Suppressor macrophage (primary cell): Measurements from ENCODE around the gene MIPEP.

Experiments used
- DNase-seq, 4 experiments: peaks; one replicate each; pipeline ENCODE4 v3.0.0-alpha.2; 2020 to 2022

The MIPEP gene

DNA sequence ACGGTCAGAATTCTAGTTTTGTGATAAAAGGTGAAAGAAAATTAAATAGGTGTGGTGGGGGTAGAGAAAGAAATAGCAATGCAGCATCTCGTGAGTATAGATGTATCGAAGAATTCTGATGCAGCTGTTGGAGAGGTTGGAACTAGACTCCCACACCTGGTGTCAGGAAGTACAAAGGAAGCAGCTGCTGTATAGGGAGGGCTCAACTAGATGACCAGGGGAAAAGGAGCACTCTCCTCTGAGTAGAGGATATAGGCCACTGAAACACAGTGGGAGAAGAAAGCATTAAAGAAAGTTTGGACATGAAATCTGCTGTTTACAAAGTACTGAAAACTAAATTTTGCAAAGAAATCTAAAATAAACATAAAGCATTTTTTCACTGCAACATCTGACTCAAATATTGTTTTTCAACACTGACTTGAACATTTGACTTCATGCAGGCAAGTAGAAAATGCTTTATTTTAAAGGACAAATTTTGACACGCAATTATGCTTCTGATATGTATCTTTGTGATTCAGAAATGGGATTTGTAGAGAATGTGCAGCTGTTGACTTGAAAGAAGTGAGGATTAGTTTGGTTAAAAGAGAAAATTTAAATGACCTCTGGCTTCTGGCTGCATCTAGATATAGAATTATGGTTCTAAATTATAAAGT lies 82.2 kb downstream of the MIPEP start:
- DNase-seq = no peak

DNA sequence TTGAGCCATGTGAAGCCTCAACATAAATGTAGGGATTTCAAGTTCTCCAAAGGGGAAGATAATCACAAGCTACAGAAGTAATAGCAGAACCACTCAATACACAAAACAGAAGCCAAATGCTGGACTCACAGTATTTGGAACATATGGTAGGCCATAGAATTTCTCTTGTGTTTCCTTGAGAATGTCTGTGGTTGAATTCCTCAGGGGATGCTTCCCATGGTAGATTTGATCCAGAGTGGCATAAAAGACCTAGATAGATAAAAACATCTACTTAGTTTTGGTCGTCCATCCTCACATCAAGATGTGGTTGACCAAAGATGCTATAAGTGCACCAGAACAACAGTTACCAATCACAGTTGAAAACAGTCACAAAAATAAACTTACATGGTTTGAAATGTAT lies 83.4 kb downstream of the MIPEP start:
- DNase-seq = no peak

DNA sequence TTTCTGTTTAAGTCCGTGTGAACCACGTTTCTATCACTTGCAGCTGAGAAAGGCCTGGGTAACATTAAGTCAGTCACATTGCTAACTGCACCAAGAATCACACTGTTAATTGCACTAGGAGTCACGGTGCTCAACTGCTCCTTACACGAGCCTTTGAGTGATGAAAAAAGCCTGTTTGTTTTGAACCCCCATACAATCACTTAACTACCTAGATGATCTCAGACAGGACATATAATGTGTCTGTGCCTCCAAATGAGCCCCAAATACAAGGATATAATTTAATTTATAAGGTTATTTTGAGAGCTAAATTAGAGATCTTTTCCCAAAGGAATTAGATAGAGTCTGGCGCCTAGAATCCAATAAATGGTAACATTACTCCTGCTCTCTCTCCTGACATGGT lies 84.1 kb downstream of the MIPEP start:
- DNase-seq = no peak

DNA sequence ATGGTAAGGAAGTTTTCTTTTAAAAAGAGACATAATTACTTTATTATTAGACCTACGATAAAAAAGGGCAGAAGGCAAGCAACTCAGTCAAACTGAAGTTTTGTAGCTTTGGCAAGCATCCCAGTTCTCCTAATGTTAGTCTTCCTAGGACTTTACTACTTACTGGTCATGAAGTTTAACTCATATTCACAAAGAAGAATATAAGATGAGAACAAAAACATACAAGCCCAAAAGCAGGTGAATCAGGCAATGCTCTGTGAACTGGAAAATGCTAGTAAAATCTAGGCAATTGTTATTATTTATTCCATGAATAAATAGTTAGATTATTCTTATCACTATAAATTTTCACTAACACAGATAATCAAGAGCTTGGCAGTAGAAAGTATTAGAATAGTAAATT lies 85.0 kb downstream of the MIPEP start:
- no peak for DNase-seq

DNA sequence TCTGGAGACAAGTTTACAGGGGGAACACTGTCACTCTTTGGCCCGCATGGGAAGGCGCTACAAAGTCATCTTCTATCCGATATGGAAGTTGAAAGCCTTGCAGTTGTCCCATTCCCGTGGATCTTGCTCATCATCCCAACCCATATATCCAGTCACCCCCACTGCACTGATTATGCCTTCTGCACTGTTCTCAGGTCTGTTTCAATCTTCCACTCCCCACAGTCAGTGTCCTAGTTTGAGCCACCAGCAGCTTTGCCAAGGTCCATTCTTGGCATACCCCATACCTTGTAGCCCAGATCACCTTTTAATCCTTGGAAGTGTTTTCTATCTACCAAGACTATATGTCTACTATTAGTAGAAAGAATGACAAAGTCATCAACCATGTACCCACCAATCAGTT lies 88.1 kb downstream of the MIPEP start:
- DNase-seq = no peak

DNA sequence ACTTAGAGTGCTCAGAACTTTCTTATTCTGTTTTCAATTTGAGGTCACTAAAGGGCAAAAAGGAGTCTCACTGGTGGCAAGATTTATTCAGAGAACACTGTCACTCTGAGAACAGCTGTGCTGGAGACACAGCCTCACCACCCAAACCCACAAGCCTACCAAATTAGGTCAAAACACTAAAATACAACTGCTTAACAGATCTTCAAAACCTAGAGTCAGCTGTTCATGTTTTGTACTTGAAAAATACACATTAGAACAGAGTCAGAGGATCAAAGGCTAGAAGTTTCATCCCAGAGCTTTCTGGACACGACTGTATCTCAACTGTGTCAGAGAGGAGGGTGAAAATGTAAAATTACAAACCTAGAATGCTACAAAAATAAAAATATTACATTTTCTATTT lies 89.3 kb downstream of the MIPEP start:
- no peak for DNase-seq

DNA sequence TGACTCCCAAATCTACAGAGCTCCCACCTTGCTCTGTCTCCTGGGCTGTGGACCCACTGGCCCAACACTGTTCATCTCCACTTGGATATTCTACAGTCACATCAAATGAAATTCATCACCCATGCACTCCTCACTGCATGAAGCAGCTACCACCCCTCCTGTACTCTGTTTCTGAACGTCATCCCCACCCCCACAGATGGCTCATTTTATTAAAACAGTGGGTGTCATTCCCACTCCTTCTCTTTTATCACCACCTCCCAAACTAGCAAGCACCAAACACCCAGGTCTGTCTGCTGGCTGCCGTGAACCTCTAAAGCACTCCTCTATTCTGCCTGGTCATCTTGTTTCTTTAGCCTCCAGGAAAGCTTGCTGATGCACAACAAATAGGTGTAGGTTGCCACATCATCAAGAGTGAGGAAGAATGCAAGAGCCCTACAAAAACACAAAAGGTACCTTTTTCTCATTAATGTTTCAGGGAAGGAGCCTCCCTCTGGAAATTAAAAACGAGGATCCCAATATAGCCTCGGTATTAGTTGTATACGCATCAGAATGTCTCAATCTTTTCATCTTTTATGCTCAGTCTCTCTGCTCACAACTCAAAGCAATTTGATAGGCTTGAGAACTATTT lies 91.8 kb downstream of the MIPEP start:
- no peak for DNase-seq

DNA sequence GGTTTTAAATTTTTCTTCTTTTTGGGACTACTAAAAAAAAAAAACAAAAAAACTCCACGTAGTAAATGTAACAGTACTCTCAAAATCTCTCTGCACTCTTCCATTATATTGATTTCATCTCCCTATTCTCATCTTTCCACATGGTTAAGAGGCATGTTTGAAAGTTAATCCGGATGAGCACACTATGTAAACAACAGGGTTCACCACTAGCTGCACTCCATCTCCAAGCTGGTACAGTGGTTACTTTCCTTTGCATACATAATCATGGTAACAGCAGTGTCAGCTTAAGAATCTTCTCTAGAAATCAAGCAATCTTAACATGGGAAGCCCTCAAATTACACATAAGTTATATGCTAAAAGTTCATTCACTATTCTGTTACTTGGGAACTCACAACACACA lies 92.6 kb downstream of the MIPEP start:
- no peak for DNase-seq

DNA sequence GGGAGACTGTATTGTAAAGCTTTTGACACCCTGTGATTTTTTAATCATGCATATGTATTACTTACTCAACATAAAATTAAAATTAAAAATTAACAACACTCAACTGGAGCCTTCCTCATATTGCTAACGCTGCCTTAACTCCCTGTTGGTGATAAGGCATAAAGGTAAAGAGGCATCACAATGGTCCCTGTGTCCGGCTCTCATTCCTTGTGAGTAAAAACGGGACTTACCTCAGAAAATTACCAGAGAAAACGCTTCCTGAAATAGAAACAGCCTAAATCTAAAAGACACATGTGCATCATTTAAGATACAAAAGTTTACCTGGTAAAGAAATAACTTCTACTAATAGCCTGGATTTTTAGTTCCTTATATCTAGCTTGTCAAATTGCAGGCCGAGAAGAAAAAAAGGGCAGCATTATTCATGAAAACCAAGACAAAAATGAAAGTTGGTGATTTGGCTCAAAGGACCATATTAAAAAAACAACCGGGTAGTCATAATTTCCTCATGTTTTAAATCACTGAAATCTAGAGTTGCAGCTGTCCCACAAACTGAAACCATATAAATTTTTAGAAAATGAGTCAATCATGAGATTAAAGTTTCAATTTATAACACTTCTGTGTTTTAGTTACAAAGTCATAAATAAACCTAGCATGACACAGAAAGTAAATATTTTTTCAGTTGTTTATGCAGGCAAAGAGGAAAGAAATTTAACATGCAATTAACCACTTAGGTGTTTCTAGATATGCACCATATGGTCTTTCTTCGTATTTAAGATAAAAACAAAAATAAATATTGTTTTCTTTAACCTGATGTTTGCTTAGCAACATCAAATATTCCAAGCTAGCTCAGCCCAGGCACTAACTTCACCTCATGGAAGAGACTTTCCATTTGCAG lies 94.7 kb downstream of the MIPEP start:
- DNase-seq = no peak

DNA sequence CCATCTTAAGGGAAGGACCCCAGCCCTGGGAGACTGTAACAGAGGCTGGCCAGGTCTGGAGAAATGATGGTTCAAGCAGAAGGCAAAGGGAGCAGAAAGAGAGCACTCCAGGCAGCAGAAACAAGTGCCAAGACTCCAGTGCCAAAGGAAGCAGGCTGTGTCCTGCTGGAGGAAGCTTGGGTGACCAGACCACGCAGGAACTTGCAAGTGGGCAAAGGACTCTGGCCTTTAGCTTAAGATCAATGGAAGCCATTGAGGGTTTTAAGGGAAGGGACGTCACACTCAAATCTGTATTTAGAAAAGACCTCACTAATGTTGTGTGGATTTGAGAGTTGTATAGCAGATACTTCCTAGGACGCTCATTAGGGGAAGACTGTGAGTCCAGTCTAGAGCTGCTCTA lies 95.5 kb downstream of the MIPEP start:
- DNase-seq = no peak

DNA sequence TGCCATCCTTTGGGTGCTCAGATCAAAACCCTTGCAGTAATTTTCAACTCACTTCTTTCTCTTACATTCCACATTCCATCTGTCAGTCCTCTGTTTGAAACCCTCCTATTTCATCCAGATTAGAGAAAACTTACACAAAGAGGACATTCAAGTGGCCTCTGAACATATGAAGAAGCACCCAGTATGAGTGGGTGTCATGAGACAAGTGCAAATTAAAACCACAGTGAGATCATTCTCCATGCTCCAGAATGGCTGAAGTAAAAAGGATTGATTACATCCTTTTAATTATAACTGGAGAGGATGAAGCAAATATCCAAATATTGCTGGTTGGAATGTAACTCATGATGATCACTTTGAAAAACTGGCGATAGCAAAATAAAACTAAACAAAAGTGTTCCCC lies 96.5 kb downstream of the MIPEP start:
- DNase-seq = peak in 1 of 4 experiments; percentile 22

DNA sequence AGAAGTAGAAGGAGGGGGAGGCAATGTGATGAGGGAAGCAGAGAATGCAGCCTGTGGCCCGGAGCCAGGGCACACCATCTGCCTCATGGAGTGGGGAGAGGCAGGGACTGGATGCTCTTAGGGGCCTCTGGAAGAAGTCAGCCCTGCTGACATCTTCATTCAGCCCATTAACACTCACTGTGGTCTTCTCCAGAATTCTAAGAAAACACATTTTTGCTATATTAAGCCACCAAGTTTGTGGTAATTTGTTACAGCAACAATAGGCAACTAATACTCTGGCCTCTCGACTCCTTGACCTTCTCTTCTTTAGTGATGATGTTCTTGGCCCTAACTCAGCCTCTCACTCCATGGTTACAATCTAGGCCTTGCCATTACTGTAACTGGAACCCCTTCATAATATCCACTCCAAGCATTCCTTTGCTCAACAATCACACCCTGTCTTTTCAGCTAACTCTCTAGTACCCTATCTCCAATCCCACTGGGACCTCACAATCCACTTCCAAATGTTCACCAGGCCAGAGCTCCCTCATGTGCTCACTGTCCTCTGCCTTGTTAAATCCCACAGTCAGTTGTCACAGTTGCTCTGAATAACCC lies 98.5 kb downstream of the MIPEP start:
- no peak for DNase-seq

DNA sequence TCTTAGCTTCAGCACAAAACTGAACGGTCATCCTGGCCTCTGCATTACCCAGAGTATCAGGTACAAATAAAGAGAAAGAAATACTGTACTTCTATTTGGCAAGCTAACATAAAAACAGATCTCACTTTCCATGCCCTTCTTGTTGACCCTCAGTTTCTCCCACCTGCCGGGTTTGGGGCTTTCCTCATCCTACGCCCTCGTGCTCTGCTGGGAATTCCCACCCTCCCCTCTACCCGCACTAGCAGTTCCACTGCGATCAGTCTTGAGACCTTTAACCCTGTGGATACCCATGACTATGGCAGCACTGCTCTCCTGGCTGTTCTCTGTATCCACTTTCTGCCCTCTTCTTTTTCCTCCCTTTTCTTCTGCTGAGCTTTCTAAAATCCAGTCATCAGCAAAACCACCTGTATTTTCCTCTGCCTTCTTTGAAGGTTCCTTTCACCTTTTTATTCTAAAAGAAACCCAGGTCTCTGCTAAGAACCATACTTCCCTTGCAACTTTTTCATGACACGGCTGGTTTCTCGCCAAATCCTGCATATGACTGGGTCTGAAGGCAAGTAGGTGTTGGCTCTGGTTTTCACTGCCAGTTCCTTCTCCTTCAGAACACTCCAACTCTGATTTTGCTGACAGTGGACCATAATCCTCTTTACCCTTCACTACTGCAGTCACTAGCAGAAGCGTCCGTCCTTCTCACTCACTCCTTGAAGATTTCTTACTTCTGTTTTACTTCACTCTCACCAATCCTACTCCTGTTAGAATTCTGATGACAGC lies 99.4 kb downstream of the MIPEP start:
- no peak for DNase-seq

DNA sequence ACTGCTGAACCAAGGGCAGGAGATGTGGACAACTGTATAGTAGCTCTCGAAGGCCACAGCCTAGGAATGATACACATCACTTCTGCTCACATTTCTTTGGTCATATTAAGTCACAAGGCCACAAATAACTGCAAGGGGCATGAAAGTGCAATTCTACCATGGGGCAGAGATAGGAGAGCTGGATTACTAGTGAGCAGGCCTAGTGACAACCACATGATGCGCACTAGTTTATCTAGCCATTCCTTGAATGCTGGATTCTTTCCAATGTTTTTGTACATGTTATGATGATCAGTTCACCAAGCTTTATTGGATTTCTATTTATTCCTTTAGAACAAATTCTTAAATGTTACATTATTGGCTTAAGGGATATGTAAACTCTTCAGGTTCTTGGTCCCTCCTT lies 100.7 kb downstream of the MIPEP start:
- no peak for DNase-seq

DNA sequence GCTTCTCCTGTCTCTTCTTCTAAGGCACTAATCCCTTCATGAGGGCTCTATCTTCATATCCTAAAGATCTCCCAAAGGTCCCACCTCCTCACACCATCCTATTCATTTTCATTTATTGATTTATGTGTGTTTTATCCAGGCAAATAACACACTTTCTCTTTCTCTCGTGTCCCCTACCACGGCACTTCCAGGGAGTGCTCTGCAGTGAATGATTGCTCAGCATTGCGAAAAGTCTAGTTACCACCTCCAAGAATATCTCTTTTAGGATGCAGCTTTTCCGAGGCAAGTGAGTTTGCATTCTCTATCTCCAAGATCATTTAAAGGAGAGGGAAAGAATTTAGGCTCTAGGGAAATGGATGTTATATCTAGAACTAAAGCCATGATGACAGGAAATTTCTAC lies 101.7 kb downstream of the MIPEP start:
- DNase-seq = no peak

DNA sequence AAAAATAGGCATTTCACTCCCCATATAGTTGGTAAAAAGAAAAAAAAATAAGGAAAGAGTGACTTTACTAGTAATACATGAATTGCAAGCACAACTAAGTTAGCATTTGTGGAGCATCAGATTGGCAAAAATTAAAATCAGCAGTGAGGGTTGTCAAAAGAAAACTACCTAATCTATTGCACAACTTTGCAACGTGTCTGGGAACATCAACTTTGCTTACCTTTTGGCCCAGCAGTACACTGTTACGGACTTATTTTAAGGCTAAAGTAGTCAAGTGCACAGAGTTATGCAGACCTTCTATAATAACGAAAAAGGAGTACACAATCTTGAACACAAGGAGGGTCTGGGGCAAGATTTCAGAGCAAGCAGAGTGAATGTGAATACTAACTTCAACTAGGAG lies 102.6 kb downstream of the MIPEP start:
- no peak for DNase-seq

DNA sequence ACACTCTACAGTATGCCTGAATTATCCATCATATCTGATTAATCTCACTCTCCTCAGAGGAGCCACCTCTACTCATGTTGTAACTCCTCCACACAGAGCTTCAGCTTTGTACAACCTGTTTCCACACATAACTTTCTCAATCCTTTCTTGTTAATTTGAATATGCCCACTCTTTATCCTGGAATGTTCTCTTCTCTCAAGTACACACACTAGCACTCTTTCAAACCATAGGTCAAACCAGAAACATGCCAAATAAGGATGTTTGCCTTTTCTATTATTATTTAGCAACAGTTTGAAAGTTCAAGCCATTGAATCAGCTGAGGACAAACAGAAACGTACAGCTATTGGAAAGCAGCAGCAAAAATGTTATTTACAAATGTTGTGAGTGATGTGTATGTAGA lies 110.3 kb downstream of the MIPEP start:
- peak in 2 of 4 experiments; percentile 16 for DNase-seq

DNA sequence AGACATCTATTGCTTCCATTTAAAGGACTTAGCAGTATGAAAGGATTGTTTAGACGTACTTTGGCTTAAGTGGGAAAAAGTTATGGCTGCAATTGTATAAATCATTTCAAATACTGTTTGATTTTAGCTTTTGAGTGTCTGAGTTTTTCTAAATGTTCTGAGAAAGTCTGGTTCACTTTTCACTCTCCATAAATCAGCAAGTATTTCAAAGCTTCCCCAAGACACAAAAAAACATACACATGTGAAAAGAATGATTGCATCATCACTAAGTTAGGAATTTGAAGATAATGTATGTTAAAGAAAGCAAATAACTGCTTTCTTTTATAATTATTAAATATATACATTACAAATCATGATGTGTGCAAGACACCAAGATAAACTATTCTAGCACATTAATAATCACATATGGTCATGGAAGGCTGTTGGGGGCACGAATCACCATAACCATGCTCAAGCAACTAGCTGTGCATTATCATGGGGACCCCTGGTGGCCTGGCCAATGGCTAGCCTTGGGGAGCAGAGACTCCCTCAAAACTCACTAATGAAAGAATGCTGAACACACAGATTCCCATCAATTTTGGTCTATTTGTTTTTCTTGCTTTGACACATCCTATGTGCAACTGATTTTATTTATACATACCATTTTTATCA lies 111.1 kb downstream of the MIPEP start:
- no peak for DNase-seq

DNA sequence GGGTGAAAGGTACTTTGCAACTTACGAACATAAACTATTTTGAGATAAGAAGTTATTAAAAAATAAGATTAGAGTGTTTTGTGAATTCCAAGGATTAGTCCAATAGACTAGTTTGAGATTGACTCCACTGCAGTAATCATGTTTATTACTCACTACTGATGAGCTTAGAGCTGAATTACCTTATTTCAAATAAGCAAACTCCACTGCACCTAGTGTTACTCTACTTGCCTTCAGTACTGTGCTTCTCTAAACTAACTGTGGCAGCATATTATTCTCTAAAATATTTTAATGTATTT lies 111.7 kb downstream of the MIPEP start:
- no peak for DNase-seq

DNA sequence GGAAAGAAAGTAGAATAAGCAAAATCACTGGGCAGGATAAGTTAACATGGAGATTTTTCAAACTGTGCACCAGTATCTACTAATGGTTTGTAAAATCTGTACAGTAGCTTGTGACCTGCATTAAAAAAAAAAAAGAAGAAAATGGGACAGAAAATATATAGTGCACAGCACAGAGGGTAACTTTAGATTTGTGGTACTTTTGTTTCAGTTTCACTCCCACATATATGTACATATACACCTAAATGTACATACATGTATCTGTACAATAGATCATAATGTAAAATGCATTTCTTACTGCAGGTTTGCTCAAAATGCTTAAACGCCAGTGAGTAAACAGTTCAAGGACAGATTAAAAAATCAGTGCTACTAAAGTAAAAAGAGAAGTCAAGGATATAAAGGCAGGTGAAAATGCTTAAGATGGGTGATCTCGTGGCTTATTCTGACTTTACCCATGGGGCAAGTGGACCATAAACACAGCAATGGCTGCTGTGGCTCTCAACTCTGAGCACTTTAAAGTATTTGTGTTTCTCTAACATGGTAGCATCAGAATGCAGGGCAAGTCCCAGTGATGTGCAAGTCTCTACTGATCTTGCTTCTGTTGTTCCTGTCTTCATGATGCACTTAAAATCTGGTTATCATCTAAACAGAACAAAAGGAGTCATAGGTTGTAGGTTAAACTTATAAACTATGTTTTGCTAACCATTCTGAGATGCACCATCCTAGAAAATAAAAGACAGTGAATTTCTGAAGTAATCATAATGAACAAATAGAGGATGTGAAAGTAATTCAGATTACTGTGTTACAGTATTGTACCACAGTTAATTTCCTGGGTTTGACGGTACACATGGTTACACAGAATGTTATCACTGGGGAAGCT lies 112.3 kb downstream of the MIPEP start:
- peak in 2 of 4 experiments; percentile 18 to 20 for DNase-seq

DNA sequence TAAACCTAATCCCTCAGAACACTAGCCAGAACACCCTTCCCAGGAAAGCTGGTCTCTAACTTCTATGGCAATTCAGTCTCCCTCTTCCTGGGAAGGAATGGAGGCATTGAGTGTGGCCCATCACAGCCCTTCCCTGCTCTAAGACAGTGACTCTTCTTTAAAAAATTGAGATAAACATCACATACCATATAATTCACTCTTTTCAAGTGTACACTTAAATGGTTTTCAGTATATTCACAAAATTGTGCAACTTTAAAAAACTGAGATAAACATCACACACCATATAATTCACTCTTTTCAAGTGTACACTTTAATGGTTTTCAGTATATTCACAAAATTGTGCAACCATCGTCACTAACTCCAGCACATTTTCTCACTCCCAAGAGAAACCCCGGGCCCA lies 116.5 kb downstream of the MIPEP start:
- DNase-seq = no peak
